ENCODE results near the gene CDR2. TPM values are rescaled to one million over a fixed set of nuclear protein-coding genes. Genes with fewer than 3 reads are reported as not detected.

The CDR2 gene
- total and polyA plus RNA-seq, 8 donors = 8.9 to 198 (median 22.2) TPM

DNA sequence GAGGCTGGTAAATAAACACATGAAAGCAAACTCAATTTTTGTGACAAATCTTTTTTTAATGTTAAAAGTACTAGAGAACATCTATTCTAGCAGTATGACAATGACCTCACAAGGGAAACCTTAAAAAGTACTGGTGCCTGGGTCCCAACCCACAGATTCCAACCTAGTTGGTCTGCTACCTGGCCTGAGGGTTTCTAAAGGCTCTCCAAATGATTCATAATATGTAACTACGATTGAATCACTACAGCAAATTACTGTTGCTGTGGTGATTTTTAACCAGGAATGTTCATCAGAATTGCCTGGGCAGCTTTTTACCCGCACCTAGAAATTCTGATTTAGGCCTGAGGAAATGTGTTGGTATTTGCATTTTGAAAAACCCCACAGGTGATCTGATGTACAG lies 26.1 kb downstream of the CDR2 start:
- Histone ChIP-seq H3K27me3 (no peaks in the 10 kb centered on the region), H3K4me1 (peaks cover 0 to 18% (median 11%) of the 10 kb centered on the region in 4 donors), H3K9me3 (no peaks in the 10 kb centered on the region), H3K27ac (peak overlapping the region in 1 of 5 donors; percentile 56), H3K36me3 (peaks cover 38 to 75% (median 62%) of the 10 kb centered on the region in 4 donors), H3K4me3 (no peak overlapping the region)
- 82 to 94% (median 88%) methylated on average over 2 of the region's 2 CpGs for WGBS, 5 donors
- TF ChIP-seq POLR2AphosphoS5 (IDR thresholded peaks at IDR 0.05) (no peak), EP300 (IDR thresholded peaks at IDR 0.05) (no peak), POLR2A (IDR thresholded peaks at IDR 0.05) (no peak)
- TF ChIP-seq, protein P1, sequence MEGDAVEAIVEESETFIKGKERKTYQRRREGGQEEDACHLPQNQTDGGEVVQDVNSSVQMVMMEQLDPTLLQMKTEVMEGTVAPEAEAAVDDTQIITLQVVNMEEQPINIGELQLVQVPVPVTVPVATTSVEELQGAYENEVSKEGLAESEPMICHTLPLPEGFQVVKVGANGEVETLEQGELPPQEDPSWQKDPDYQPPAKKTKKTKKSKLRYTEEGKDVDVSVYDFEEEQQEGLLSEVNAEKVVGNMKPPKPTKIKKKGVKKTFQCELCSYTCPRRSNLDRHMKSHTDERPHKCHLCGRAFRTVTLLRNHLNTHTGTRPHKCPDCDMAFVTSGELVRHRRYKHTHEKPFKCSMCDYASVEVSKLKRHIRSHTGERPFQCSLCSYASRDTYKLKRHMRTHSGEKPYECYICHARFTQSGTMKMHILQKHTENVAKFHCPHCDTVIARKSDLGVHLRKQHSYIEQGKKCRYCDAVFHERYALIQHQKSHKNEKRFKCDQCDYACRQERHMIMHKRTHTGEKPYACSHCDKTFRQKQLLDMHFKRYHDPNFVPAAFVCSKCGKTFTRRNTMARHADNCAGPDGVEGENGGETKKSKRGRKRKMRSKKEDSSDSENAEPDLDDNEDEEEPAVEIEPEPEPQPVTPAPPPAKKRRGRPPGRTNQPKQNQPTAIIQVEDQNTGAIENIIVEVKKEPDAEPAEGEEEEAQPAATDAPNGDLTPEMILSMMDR (IDR thresholded peaks at IDR 0.05) = no peak
- DNase-seq = no peak
- intact Hi-C loops (cut with DNase I; ENCODE audit: low total_unique reads) = no loop called here

DNA sequence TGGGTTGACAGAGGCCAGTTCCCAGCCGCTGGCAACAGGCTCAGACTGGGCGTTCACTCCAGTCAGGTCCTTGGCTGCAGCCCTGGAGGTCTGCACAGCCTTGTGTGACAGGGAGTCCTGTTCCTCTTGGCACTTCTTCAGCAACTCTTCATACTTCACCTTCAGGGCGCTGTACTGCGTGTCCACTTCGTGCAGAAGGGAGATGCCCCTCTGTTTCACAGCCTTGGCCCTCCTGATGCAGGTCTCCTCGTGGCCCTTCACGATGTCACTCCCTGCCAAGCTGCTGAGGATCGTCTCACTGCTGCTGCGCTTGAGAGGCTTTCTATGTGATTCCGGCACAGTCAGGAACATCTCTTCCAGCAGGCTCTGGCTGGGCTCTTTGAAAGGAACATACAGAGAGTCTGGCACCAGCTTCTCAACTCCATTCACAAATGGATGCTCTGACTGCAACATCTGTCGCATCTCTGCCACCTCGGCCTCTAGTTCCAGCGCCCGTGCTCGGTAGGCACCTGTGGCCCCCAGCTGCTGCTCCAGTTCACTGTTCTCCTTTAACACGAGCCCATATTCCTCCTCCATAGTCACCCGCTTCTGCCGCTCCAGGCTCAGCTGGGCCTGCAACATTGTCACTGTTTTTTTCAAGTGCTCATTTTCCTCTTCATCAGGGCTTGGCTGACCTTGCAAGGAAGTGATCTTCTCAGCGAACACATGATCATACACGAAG lies 27.2 kb downstream of the CDR2 start:
- no peak for DNase-seq
- Histone ChIP-seq H3K9me3 (no peaks in the 10 kb centered on the region), H3K4me1 (peaks cover 0 to 11% (median 5%) of the 10 kb centered on the region in 4 donors), H3K27ac (peak overlapping the region in 2 of 5 donors; percentile 27 to 56), H3K4me3 (no peak overlapping the region), H3K36me3 (peaks cover 38 to 75% (median 62%) of the 10 kb centered on the region in 4 donors), H3K27me3 (no peaks in the 10 kb centered on the region)
- WGBS, 5 donors = 84 to 94% (median 93%) methylated on average over 20 of the region's 20 CpGs
- TF ChIP-seq, protein P1 (IDR thresholded peaks at IDR 0.05) = no peak
- no peak for TF ChIP-seq POLR2A (IDR thresholded peaks at IDR 0.05)
- TF ChIP-seq EP300 (IDR thresholded peaks at IDR 0.05) = no peak
- no peak for TF ChIP-seq POLR2AphosphoS5 (IDR thresholded peaks at IDR 0.05)
- intact Hi-C loops (cut with DNase I; ENCODE audit: low total_unique reads) = no loop called here

DNA sequence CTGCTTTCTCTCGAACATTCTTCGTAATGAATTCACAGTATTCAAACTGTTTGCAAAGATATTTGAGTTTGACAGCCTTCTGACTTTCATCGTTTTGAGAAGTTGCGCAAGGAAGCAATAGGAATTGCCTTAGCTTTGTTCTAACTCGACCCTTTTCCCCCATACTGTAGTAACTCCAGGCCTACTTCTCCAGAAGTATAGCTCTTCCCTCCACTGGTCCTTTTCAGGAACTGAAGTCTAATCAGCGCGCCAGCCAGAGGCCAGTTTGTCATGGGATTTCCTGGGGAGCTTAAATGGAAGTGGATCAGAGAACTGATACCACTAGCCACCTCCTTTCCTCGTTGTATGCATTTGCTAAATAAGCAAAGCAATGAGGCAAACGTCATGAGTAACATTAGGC lies 27.9 kb downstream of the CDR2 start:
- Histone ChIP-seq H3K4me1 (peaks cover 0 to 11% (median 5%) of the 10 kb centered on the region in 4 donors), H3K27me3 (no peaks in the 10 kb centered on the region), H3K4me3 (no peak overlapping the region), H3K9me3 (peaks cover 0 to under 1% (median 0%) of the 10 kb centered on the region in 4 donors), H3K36me3 (peaks cover 38 to 72% (median 57%) of the 10 kb centered on the region in 4 donors), H3K27ac (peak overlapping the region in 2 of 5 donors; percentile 27 to 56)
- WGBS, 5 donors = 61 to 78% (median 76%) methylated on average over 9 of the region's 9 CpGs
- no peak for DNase-seq
- intact Hi-C loops (cut with DNase I; ENCODE audit: low total_unique reads) = no loop called here
- TF ChIP-seq EP300 (IDR thresholded peaks at IDR 0.05) = no peak
- TF ChIP-seq, protein P1 (IDR thresholded peaks at IDR 0.05) = no peak
- no peak for TF ChIP-seq POLR2AphosphoS5 (IDR thresholded peaks at IDR 0.05)
- TF ChIP-seq POLR2A (IDR thresholded peaks at IDR 0.05) = no peak

DNA sequence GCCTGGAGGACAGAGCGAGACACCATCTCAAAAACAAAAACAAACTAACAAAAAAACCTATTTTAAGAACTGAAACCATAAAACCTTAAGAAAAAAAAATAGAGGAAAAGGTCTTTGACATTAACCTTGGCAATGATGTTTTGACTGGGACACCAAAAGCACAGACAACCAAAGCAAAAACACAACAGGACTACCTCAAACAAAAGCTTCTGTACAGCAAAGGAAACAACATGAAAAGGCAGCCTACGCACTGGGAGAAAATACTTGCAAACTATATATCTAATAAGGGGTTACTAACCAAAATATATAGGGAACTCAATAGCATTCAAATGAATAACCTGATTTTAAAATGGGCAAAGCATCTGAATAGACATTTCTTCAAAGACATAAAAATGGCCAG lies 32.3 kb downstream of the CDR2 start:
- TF ChIP-seq, protein P1 (IDR thresholded peaks at IDR 0.05) = no peak
- no peak for TF ChIP-seq POLR2AphosphoS5 (IDR thresholded peaks at IDR 0.05)
- TF ChIP-seq EP300 (IDR thresholded peaks at IDR 0.05) = no peak
- TF ChIP-seq POLR2A (IDR thresholded peaks at IDR 0.05) = no peak
- Histone ChIP-seq H3K27ac (no peak overlapping the region), H3K27me3 (no peaks in the 10 kb centered on the region), H3K36me3 (peaks cover 10 to 46% (median 31%) of the 10 kb centered on the region in 4 donors), H3K4me3 (no peak overlapping the region), H3K4me1 (peaks cover 0 to 10% (median 4%) of the 10 kb centered on the region in 4 donors), H3K9me3 (peaks cover 0 to 16% (median 4%) of the 10 kb centered on the region in 4 donors)
- intact Hi-C loops (cut with DNase I; ENCODE audit: low total_unique reads) = no loop called here
- 94 to 98% (median 96%) methylated on average over 2 of the region's 2 CpGs for WGBS, 5 donors
- DNase-seq = no peak

Data from stomach (tissue), 9 donors.